Effector CD4-positive, alpha-beta T cell (primary cell): ENCODE measurements around the gene PATE1. TPM values are rescaled to one million over a fixed set of nuclear protein-coding genes. Genes with fewer than 3 reads are reported as not detected.
"Not testable (repeated sequence)": the region's sequence is repeated elsewhere in the genome, so short reads cannot be mapped to it uniquely, and the experiment has no call there.

ENCODE experiments used
- DNase-seq: peaks from one replicate; pipeline ENCODE4 v3.0.0-alpha.2; 2020
- total RNA-seq: gene quantifications from one replicate; lab custom pipeline; 2026; lab: John Stamatoyannopoulos, UW

The PATE1 gene, protein sequence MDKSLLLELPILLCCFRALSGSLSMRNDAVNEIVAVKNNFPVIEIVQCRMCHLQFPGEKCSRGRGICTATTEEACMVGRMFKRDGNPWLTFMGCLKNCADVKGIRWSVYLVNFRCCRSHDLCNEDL
- not detected for total RNA-seq

DNA sequence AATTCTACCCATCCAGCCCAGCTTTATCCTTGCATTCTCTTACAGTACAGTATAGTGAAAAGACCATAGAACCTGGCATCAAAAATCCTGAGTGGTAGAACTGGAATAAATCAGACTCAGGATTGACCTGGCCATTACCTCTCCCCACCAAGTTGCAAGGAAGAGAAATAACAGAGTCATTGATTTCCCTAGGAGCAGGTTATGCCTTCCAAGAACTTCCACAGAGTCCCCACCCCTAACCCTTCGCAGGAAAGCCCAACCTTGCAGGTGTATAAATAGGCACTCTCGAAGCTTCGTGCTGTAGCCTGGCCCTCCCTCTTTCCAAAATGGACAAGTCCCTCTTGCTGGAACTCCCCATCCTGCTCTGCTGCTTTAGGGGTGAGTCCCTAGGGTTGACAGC is at the start of gene PATE1:
TSS of gene PATE1 (plus strand) at position 301 of the 400 bp plus-strand sequence. CDS start at position 327, 26 bp downstream.
- no peak for DNase-seq

DNA sequence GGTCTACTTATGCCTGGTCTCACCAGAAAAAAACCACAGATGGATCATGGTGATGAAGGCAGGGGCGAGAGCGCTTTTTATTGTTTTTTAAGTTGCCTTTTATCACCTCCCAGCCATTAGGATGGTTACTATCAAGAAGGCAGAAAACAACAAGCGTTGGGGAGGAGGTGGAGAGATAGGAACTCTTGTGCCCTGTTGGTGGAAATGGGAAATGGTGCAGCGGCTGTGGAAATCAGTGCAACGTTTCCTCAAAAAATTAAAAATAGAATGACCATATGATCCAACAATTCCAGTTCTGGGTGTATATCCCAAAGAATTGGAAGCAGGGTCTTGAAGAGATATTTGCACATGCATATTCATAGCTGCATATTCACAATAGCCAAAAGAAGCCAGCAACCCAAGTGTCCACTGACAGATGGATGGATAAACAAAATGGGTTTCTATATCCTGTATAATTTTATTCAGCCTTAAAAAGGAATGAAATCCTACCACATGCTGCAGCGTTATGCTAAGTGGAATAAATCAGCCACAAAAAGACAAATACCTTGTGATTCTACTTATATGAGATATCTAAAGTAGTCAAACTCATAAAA is 45.0 kb upstream of the PATE1 start:
- no peak for DNase-seq

- no peak for DNase-seq
Measured at GRCh38 chr11:125701858-125702621, 44.0 kb upstream of the PATE1 start.

GRCh38 chr11:125704686-125705085 is 41.4 kb upstream of the PATE1 start:
- not testable (repeated sequence) for DNase-seq

- DNase-seq: no peak
Measured at GRCh38 chr11:125720781-125721180, 25.3 kb upstream of the PATE1 start.

DNA sequence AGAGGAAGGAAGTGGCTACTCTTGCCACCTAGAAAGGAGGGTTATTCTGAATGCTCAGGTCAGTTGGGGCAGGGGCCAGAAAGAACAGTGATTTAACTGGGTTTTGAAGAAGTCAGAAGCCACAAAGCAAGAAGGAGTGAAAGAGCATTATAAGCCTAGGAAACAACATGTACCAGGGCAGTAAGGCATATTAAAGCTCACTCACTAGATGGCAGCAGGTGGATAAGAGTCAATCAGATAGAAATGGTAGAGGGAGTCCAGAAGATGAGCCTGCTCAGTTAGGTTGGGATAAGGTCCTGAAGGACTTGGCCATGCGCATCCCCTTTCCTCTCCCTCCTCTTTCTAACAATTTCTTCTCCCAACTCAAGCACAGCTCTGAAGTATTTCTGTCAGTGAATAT is 22.0 kb upstream of the PATE1 start:
- DNase-seq: no peak

GRCh38 chr11:125728969-125729368 is 17.1 kb upstream of the PATE1 start:
- DNase-seq: no peak

DNA sequence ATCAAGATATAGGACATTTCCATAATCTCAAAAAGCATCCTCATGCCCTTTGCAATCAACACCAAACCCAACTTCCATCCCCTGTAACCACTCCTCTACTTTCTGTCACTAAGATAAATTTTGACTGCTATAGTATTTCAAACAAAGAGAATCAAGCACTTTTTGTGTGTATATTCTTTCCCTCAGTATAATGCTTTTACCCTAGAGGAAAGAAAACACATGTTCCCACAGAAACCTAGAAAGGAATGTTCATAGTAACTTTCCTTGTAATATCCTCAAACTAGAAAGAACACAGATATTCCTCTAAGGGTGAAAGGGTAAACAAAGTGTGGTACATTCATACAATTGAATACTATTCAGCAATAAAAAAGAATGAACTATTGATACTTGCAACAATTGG is 5.5 kb upstream of the PATE1 start:
- DNase-seq: no peak

DNA sequence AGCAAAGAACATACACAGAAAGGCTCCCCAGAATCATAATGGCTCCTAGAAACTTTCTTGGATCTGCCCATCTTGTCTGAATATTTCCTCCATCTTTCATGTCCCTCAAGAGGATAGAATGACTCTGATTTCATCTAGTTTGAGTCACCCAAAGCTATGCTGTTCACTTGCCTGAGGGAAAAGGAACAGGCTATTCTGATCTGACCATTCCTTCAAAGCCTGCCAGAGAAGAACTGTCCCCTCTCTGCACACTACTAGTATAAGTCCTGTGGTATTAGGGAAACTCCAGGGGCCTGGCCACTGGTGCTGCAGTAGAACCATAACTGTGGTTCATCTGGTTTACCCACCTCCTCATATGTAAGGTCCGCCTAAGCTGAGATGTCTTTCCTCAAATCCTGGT is 2.4 kb upstream of the PATE1 start:
- DNase-seq: no peak

DNA sequence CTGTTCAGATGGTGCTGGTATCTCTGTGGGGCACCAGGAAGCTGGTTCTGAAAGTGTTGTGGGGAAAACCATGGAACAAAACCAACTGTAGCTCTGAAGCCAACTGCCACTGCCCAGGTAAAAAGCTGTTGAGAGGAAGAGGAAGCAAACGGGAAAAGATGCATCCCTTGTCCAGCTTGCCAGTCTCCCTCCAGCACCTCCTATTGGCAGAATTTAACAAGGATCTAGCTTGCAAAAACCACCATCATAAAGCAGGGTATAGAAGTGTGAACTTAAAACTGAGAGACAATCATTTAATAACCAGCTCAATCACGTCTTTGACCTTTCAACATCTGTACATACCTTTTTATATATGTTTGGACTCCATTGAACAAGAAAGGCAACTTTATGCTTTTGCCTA is 4.5 kb downstream of the PATE1 start:
- DNase-seq: no peak

GRCh38 chr11:125756050-125756449 is 10.0 kb downstream of the PATE1 start:
- no peak for DNase-seq

DNA sequence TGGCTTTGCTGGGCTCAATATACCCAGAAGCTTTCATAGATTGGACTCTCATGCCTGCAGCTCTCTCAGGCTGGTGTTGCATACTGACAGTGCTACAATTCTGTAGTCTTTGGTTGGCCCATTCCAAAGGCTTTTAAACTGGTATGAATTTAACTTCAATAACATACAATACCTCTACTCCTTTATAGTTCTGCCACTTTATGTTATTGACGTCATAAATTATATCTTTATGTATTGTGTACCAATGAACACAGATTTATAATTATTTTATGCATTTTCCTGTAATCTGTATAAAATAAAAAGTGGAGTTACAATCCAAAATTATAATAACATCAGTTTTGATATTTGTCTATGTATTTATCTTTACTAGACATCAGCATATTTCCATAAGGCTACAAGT is 16.4 kb downstream of the PATE1 start:
- DNase-seq: no peak

DNA sequence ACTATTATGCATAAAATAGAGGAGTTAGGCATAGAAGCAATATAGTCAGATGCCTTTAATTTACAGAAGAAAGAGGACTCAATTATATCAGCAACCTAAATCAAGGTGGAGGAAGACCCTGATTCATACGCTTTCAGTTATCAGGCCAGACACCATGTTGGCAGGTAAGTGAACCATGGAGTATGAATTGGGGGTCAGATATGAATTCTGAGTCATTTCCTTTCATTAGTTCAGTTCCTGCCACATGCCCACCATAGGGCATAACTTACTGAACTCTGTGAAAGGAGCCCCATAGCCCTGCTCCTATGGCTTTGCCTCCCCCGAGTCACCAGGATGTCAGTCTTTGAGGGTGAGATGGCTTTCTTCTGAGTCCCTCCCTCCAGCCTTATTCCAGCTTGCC is 17.4 kb downstream of the PATE1 start:
- no peak for DNase-seq

DNA sequence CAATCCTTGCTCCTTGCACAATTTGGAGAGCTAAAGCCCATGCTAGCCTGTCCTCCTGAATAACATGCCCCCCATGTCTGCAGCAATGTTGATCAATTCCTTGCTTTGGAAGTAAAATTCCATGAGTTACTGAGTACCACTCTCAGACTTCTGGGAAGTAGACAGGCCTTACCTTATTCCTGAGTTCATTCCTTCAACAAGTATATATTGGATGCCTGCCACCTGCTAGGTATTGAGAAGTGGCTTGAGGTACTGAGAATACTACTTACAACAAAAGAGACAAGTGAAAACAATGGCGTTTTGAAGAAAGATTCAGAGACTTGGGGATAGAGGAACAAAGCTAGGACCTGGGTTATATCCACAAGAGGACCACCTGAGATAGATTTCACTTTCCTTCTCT is 20.2 kb downstream of the PATE1 start:
- DNase-seq: no peak

GRCh38 chr11:125768336-125769046 is 22.4 kb downstream of the PATE1 start:
- DNase-seq: no peak

- DNase-seq: no peak
Measured at GRCh38 chr11:125770583-125770982, 24.5 kb downstream of the PATE1 start.

DNA sequence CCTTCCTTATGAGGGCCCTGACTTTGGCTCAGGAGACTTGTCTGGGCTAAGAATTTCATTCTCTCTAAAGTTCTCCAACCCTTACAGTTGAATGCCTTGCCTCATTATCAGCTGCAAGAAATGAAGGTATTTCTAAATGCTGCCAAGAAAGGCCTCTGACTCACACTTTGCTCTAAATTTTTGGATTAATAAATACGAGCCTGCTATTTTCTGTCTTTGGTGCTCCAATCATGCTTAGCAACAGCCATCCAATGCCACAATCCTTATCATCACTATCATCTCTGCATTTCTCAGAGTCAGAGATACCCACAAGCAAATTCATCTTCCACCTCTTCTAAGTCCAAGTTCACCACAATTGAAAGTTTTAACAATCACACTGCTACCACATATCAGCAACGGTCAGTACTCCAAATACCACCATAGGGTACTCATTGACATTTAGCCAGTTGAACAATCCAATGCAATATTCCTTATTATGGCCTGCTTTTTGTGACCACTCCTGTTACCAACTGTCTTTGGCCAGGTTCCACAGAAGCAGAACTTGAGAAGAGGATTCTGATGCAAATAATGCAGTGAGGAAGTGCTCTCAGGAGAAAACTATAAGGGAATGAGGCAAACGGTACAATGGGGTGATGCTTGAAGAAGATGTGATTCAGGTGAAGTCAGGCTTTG is 26.9 kb downstream of the PATE1 start:
- no peak for DNase-seq

DNA sequence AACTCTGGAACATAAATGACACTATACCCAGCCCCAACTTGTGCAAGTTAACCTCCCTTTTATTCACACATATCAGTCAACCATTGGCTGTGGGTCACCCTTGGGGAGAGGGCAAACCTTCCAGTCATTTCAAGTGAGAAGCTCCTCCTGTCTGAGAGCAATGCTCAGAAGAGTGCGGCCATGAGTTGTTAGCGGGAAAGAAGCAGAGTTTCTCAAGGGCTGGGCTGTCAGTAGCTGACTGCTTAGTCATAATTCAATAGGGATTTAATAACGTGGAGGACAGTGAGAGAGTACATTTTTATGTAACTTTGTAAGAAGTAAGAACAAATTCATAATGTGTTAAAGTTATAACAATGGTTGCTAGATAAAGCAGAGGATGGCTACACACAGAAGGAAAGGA is 27.4 kb downstream of the PATE1 start:
- no peak for DNase-seq

DNA sequence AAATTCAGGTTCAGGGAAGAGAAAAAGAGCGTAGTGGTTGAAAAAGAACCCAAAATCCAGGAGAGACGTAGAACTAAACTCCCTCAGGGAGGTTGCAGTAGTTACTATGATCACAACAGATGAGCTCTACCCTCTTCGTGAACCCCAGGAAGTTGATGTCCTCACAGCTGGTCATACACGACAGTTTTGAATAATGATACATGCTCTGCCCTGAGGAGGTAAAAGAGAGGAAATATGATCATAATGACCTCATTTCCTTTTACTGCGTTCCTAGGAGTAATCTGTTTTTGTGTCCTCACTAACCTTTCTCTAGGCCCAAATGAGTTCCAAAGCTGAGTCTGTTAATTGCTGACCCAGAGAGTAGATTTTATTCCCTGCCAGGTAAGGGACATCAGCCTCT is 31.2 kb downstream of the PATE1 start:
- DNase-seq: no peak

DNA sequence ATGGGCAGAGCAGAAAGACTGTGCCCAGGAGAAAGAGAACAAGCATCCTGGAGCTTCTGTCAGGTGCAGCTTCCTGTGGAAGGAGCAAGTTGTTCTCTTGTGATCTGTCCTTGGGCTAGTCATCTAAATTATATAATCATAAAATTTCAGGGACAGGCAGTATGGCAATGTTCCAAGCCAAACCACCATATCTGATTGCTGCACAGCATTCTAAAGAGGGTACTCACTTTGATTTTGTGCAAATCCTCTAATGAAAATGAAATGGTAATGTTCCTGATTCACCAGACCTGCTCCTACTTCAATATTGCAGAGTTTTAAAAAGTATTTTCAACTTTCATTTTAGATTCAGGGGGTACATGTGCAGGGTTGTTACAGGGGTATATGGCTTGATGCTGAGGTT is 32.6 kb downstream of the PATE1 start, which contains the start of gene PATE2:
TSS of gene PATE2 (minus strand) at position 101 of the 400 bp plus-strand sequence. CDS start at position 46, 55 bp downstream.
- DNase-seq: no peak

- no peak for DNase-seq
Measured at GRCh38 chr11:125784678-125785077, 38.6 kb downstream of the PATE1 start.

DNA sequence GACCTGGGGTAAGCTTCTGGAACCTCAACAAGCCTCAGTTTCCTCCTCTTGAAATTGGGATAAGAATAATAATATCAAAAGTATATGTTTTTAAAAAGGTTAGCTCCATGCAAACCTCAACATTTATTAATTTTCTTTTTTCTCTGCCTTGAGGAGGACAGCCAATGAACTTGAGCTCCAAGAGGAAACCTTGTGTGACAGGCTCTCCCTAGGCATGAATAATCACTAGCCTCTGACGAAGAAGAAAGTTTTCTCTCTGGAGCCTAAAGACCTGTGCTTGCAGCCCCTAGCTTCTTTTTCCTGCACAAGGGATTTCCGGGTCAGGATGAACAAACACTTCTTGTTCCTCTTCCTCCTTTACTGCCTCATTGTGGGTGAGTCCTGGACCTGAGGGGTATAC is 41.7 kb downstream of the PATE1 start, which contains the start of gene PATE3:
TSS of gene PATE3 (plus strand) at position 301 of the 400 bp plus-strand sequence. CDS start at position 326, 25 bp downstream.
- no peak for DNase-seq

DNA sequence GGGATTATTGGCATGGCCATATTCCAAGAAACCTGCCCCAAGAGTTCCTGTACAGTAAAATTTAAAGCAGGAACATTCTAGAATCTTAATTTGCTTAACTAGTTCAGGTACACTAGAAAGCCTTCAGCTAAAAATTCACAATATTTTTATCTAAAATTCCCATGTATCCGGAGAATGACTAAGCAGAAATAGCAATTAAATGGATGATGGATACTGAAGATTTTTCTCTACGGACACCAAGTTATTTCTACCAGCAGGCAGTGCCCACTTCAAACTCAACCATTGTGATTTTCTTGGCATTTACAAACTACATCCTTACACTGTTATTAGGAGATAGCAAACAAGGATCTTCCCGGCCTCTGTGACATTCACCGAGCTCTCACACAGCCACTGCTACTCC is 44.7 kb downstream of the PATE1 start:
- no peak for DNase-seq
